Neuronal stem cell (in vitro differentiated cells): ENCODE measurements around the gene PLD4.

Experiments used
- DNase-seq: peaks from one replicate; pipeline ENCODE4 v3.0.0-alpha.2; 2013; ENCODE audit warnings: low spot score
- H2AFZ ChIP-seq: one replicate; pipeline ENCODE4 v1.6.1; 2013; ENCODE audit warnings: mild to moderate bottlenecking, low read length, inconsistent platforms
- H2AK5ac ChIP-seq: 2 replicates; pipeline ENCODE4 v1.6.1; 2013; ENCODE audit warnings: low read depth, mild to moderate bottlenecking, inconsistent platforms, low read length, moderate library complexity, mixed read lengths
- H2BK120ac ChIP-seq: 2 replicates; pipeline ENCODE4 v1.6.1; 2013; ENCODE audit warnings: low read depth, mild to moderate bottlenecking, inconsistent platforms, low read length, moderate library complexity, mixed read lengths
- H2BK12ac ChIP-seq: one replicate; pipeline ENCODE4 v1.6.1; 2013; ENCODE audit warnings: low read length, inconsistent platforms
- H2BK15ac ChIP-seq: 2 replicates; pipeline ENCODE4 v1.6.1; 2013; ENCODE audit warnings: mild to moderate bottlenecking, low read length, inconsistent platforms, mixed read lengths
- H2BK5ac ChIP-seq: one replicate; pipeline ENCODE4 v1.6.1; 2013; ENCODE audit warnings: inconsistent platforms, mild to moderate bottlenecking, low read length, moderate library complexity
- H3K14ac ChIP-seq: one replicate; pipeline ENCODE4 v1.6.1; 2013; ENCODE audit warnings: low read length, inconsistent platforms
- H3K18ac ChIP-seq: 2 replicates; pipeline ENCODE4 v1.6.1; 2013; ENCODE audit warnings: low read length, inconsistent platforms
- H3K23ac ChIP-seq: 2 replicates; pipeline ENCODE4 v1.6.1; 2013; ENCODE audit warnings: low read depth, mild to moderate bottlenecking, mixed read lengths, low read length, inconsistent platforms; ENCODE audit not compliant: poor library complexity
- H3K27ac ChIP-seq: replicated peaks from 3 replicates; pipeline ENCODE4 v1.5.1; 2013; ENCODE audit warnings: low read length, inconsistent platforms
- H3K27me3 ChIP-seq, 3 experiments: 2 replicates each; pipeline ENCODE4 v1.6.1; 2013; ENCODE audit warnings: low read length in 3 of 3, mild to moderate bottlenecking in 2 of 3, inconsistent platforms in 1 of 3, low read depth in 1 of 3, mixed read lengths in 1 of 3, moderate library complexity in 1 of 3; ENCODE audit not compliant: control insufficient read depth in 3 of 3, insufficient read depth in 3 of 3
- H3K36me3 ChIP-seq, 2 donors: replicated peaks in 1 of 2; 2 replicates each; pipeline ENCODE4 v1.6.1; 2013; ENCODE audit warnings: low read length in 2 of 2; ENCODE audit not compliant: control insufficient read depth in 2 of 2, insufficient read depth in 2 of 2
- H3K4ac ChIP-seq: 2 replicates; pipeline ENCODE4 v1.6.1; 2013; ENCODE audit warnings: inconsistent platforms, mild to moderate bottlenecking, low read length, moderate library complexity
- H3K4me1 ChIP-seq, 2 donors: 1 replicate in 1 of 2; 2 replicates in 1 of 2; pipeline ENCODE4 v1.6.1; 2013; ENCODE audit warnings: low read length in 2 of 2, low read depth in 1 of 2; ENCODE audit not compliant: control insufficient read depth in 2 of 2, insufficient read depth in 1 of 2
- H3K4me2 ChIP-seq: one replicate; pipeline ENCODE4 v1.6.1; 2013; ENCODE audit warnings: mild to moderate bottlenecking, low read length, inconsistent platforms; ENCODE audit not compliant: insufficient read depth, poor library complexity, severe bottlenecking
- H3K4me3 ChIP-seq, 2 donors: 2 replicates each; pipeline ENCODE4 v1.5.1; 2013; ENCODE audit warnings: low read length in 2 of 2, mild to moderate bottlenecking in 2 of 2, inconsistent platforms in 1 of 2, moderate library complexity in 1 of 2
- H3K79me1 ChIP-seq: one replicate; pipeline ENCODE4 v1.6.1; 2013; ENCODE audit warnings: low read depth, mild to moderate bottlenecking, inconsistent platforms, low read length, moderate library complexity
- H3K9ac ChIP-seq: one replicate; pipeline ENCODE4 v1.6.1; 2013; ENCODE audit warnings: mild to moderate bottlenecking, low read depth, low read length, inconsistent platforms; ENCODE audit not compliant: poor library complexity
- H3K9me3 ChIP-seq, 2 donors: replicated peaks in 1 of 2; 2 replicates each; pipeline versions ENCODE3 to v1.6.1; 2013; ENCODE audit warnings: low read length in 2 of 2, mild to moderate bottlenecking in 2 of 2, inconsistent platforms in 1 of 2, low read depth in 1 of 2, mixed read lengths in 1 of 2, moderate library complexity in 1 of 2; ENCODE audit not compliant: control insufficient read depth in 2 of 2, insufficient read depth in 1 of 2
- H4K8ac ChIP-seq: one replicate; pipeline ENCODE4 v1.6.1; 2013; ENCODE audit warnings: low read depth, mild to moderate bottlenecking, inconsistent platforms, low read length, moderate library complexity
- H4K91ac ChIP-seq: one replicate; pipeline ENCODE4 v1.6.1; 2013; ENCODE audit warnings: low read length, low read depth, mild to moderate bottlenecking, inconsistent platforms; ENCODE audit not compliant: poor library complexity
- WGBS, 2 donors: extraction: QIAGEN DNeasy Blood & Tissue Kit; methylation state at CpG; one replicate each; pipeline ENCODE4 v1.1.7; 2013; ENCODE audit warnings: missing lambda C conversion rate in 2 of 2, mixed read lengths in 1 of 2; ENCODE audit not compliant: insufficient read length in 2 of 2, insufficient replicate concordance in 1 of 2; ENCODE audit errors: extremely low coverage in 2 of 2; 5-methylcytosine and 5-hydroxymethylcytosine counted together

Gene PLD4

DNA sequence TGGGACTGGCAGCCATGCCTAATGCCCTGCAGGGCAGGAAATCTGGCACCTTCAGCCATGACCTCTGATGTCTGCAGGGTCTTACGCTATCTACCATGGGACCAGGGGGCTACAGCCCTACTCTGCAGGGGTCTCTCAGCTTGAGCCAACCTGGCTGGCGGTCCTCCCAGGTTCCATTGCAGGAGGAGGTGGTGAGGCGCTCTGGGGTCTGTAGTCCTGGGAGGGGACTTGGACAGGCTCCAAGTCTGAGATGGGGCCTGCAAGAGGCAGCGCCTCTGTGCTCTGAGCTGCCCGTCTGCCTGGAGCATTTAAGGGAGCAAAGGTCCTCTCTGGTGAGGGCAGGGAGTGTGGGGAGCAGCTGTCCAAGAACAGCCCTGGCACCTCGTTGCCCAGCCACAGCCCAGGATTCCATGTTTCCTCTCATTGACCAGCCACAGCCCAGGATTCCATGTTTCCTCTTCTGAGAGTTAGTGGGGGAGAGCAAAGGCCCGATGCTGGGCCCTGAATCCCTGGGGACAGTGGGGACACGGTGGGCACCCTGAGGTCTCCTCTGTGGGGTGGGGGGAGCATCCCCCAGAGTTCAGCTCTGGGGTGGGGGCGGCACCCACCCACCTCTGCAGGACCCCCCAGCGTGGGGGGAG lies 655 bp downstream of the PLD4 start:
- Histone ChIP-seq H3K23ac (no peak overlapping the region), H2BK15ac (peak overlapping the region; percentile 49), H3K9ac (peak overlapping the region; percentile 74), H3K27me3 (peaks cover 0 to 21% (median 4%) of the 10 kb centered on the region in 3 experiments), H2AFZ (no peak overlapping the region), H2BK12ac (no peak overlapping the region), H3K36me3 (no peaks in the 10 kb centered on the region), H3K4me2 (no peak overlapping the region), H2BK5ac (no peak overlapping the region), H2BK120ac (no peak overlapping the region), H3K4ac (no peak overlapping the region), H3K18ac (no peak overlapping the region), H2AK5ac (peak overlapping the region; percentile 75), H3K79me1 (peaks cover 2% of the 10 kb centered on the region), H3K14ac (no peak overlapping the region), H4K8ac (no peak overlapping the region), H3K4me1 (no peaks in the 10 kb centered on the region), H3K4me3 (no peak overlapping the region), H3K9me3 (peaks cover 6% of the 10 kb centered on the region in 2 donors), H4K91ac (no peak overlapping the region), H3K27ac (no peak overlapping the region)
- DNase-seq: no peak
- WGBS, 2 donors: no CpG with 5 or more reads among the region's 10 CpGs

DNA sequence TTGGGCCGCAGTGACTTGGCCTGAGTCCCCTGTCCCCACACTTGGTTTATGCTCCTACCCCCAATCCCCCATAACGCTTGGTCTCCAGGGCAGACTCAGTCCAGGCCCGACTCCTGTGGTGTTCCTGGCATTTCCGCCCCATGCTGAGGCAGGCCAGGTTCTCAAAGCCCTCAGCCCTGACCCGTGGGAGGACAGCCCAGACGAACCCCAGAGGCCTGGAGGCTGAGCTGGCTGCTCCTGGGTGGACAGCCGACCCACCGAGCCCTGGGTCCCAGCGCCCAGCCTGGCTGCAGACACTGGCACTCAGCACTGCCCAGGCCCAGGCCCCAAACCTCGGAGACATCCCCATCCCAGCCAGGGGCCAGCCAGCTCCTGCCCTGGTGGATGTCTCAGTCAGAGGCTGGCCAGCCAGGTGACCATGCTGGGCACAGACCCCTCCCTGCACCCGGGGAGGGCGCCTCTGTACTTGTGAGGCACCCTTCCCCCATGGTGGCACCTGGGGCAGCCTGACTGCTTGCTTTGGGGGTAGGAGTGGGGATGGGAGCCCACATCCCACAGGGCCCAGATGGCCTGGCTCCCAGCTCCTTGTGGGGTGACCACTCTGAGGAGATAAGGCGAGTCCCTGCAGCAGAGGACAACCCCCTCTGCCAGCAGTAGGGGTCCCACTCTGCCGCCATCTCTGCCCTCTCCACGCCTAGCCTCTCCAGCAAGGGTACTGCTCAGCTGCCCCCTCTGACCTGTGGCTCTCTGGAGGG lies 1.4 kb downstream of the PLD4 start:
- no peak overlapping the region for H4K8ac ChIP-seq
- H3K36me3 ChIP-seq: no peaks in the 10 kb centered on the region
- no peak for DNase-seq
- peak overlapping the region; percentile 73 for H3K23ac ChIP-seq
- peak overlapping the region; percentile 53 for H2BK5ac ChIP-seq
- no peaks in the 10 kb centered on the region for H3K4me1 ChIP-seq
- no peak overlapping the region for H2AFZ ChIP-seq
- no peak overlapping the region for H4K91ac ChIP-seq
- H3K18ac ChIP-seq: peak overlapping the region; percentile 83
- WGBS, 2 donors: no CpG with 5 or more reads among the region's 15 CpGs
- no peak overlapping the region for H2BK15ac ChIP-seq
- peak overlapping the region; percentile 66 for H3K4ac ChIP-seq
- peaks cover 3 to 27% (median 11%) of the 10 kb centered on the region in 3 experiments for H3K27me3 ChIP-seq
- no peak overlapping the region for H3K9ac ChIP-seq
- H3K4me3 ChIP-seq: no peak overlapping the region
- H3K14ac ChIP-seq: peak overlapping the region; percentile 56
- H3K9me3 ChIP-seq: peaks cover 3 to 6% of the 10 kb centered on the region in 2 donors
- no peak overlapping the region for H3K4me2 ChIP-seq
- no peak overlapping the region for H2BK120ac ChIP-seq
- peak overlapping the region; percentile 75 for H2AK5ac ChIP-seq
- peaks cover 2% of the 10 kb centered on the region for H3K79me1 ChIP-seq
- peak overlapping the region; percentile 90 for H2BK12ac ChIP-seq
- no peak overlapping the region for H3K27ac ChIP-seq

DNA sequence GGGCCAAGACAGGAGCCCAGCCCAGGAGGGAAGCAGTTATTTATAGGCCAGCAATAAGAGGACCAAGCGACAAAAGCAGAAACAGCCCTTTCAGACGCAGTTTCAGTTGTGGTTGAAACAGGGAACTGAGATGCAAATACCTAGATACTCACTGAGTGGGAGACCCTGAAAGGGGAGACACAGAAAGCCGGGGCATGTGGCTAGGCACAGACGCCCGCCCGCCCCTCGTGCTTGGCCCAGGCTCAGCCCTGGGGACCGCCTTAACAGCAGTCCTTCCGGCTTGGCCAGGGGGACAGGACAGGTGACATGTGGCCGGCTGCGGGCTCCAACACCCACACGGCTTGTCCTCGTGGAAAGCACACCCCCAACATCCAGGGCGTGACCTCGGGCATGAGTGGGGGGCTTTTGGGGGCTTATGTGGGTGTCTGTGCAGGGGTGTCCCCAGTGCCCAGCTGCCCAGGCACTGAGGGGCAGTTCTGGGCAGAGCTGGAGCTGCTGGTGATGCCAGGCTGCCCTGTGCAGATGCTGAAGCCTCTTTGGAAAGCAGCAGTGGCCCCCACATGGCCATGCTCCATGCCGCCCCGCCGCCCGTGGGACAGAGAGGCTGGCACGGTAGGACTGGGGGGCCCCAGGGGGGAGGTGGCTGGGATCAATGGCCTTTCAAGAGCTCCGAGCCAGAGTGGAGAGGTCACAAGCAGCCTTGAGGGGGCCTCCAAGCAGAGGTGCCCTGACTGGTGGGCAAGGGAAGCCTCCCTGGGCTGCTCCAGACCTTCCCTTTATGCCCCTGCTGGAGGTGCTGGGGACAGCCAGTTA lies 2.1 kb downstream of the PLD4 start:
- Histone ChIP-seq H3K79me1 (peaks cover 5% of the 10 kb centered on the region), H3K27me3 (peaks cover 3 to 35% (median 19%) of the 10 kb centered on the region in 3 experiments), H2BK15ac (peak overlapping the region; percentile 49), H3K23ac (no peak overlapping the region), H3K18ac (no peak overlapping the region), H3K9ac (no peak overlapping the region), H3K4me3 (no peak overlapping the region), H3K36me3 (no peaks in the 10 kb centered on the region), H3K4ac (peak overlapping the region; percentile 53), H4K8ac (no peak overlapping the region), H3K4me1 (no peaks in the 10 kb centered on the region), H2AK5ac (peak overlapping the region; percentile 75), H3K27ac (no peak overlapping the region), H2BK12ac (no peak overlapping the region), H3K14ac (peak overlapping the region; percentile 71), H3K9me3 (peaks cover 3 to 6% of the 10 kb centered on the region in 2 donors), H2BK120ac (no peak overlapping the region), H2AFZ (no peak overlapping the region), H2BK5ac (peak overlapping the region; percentile 53), H3K4me2 (no peak overlapping the region), H4K91ac (no peak overlapping the region)
- no CpG with 5 or more reads among the region's 21 CpGs for WGBS, 2 donors
- no peak for DNase-seq
